OCI-LY7 (cell line): Measurements from ENCODE around the gene FGD3. TPM values are rescaled to one million over a fixed set of nuclear protein-coding genes. Genes with fewer than 3 reads are reported as not detected.

Experiments used
- BruUV-seq: library from RNA; stranded (reverse); fragments of 400-500 nt; replicated peaks from 2 replicates; lab custom pipeline; 2021; lab: Mats Ljungman, UMichigan
- CTCF ChIA-PET: fragments of 300-600 bp; sonication (Branson Sonifier 250); formaldehyde crosslinking; loops from one replicate; lab custom pipeline; 2022; ENCODE audit warnings: antibody characterized with exemption; ENCODE audit not compliant: unreplicated experiment; lab: Charles Lee
- POLR2A ChIA-PET: fragments of 300-600 bp; sonication (Branson Sonifier 250); formaldehyde crosslinking; loops from one replicate; lab custom pipeline; 2022; ENCODE audit warnings: antibody characterized with exemption; lab: Charles Lee
- DNase-seq: peaks from one replicate; pipeline ENCODE4 v3.0.0-alpha.2; 2015; ENCODE audit warnings: low spot score
- H2AFZ ChIP-seq: fragments of 200-600 bp; sonication (generic), shearing (Covaris generic); 2 replicates; pipeline ENCODE4 v1.6.1; 2014; ENCODE audit warnings: mild to moderate bottlenecking, antibody characterized with exemption, low read length, moderate library complexity
- H3K27ac ChIP-seq: fragments of 200-600 bp; sonication (generic); 2 replicates; pipeline ENCODE4 v1.5.1; 2014; ENCODE audit warnings: mixed run types, low read depth, mild to moderate bottlenecking, moderate library complexity, low read length, inconsistent platforms; ENCODE audit not compliant: poor library complexity, severe bottlenecking
- H3K36me3 ChIP-seq: fragments of 200-600 bp; sonication (generic); 2 replicates; pipeline ENCODE4 v1.6.1; 2014; ENCODE audit warnings: mild to moderate bottlenecking, antibody characterized with exemption, low read length, moderate library complexity, mixed read lengths; ENCODE audit not compliant: insufficient read depth
- H3K4me1 ChIP-seq: fragments of 200-600 bp; sonication (generic); 2 replicates; pipeline ENCODE4 v1.5.1; 2014; ENCODE audit warnings: mild to moderate bottlenecking, low read length; ENCODE audit not compliant: insufficient read depth, poor library complexity, severe bottlenecking
- H3K4me2 ChIP-seq: fragments of 200-600 bp; sonication (generic); 2 replicates; pipeline ENCODE4 v1.6.1; 2014; ENCODE audit warnings: mild to moderate bottlenecking, low read length
- H3K4me3 ChIP-seq: fragments of 200-600 bp; sonication (generic); 2 replicates; pipeline ENCODE4 v1.5.1; 2014; ENCODE audit warnings: mild to moderate bottlenecking, low read depth, low read length; ENCODE audit not compliant: poor library complexity, severe bottlenecking
- H3K79me2 ChIP-seq: fragments of 200-600 bp; sonication (generic); 2 replicates; pipeline ENCODE4 v1.6.1; 2016; ENCODE audit warnings: low read depth, mild to moderate bottlenecking, low read length, moderate library complexity, mixed read lengths; ENCODE audit not compliant: insufficient read depth
- H3K9me2 ChIP-seq: fragments of 200-600 bp; sonication (generic); 2 replicates; pipeline ENCODE4 v1.6.1; 2016; ENCODE audit warnings: mild to moderate bottlenecking, low read length, mixed read lengths; ENCODE audit not compliant: insufficient read depth
- H3K9me3 ChIP-seq: fragments of 200-600 bp; sonication (generic); 2 replicates; pipeline ENCODE4 v1.6.1; 2014; ENCODE audit warnings: mild to moderate bottlenecking, mixed run types, low read length, mixed read lengths
- H4K20me1 ChIP-seq: fragments of 200-600 bp; sonication (generic); 2 replicates; pipeline ENCODE4 v1.6.1; 2014; ENCODE audit warnings: mild to moderate bottlenecking, antibody characterized with exemption, low read length, moderate library complexity, mixed read lengths; ENCODE audit not compliant: insufficient read depth
- EZH2phosphoT487 ChIP-seq: fragments of 200-600 bp; sonication (generic); IDR thresholded peaks from 2 replicates; pipeline ENCODE4 v1.6.1; 2018; ENCODE audit warnings: low read depth, borderline replicate concordance, mild to moderate bottlenecking, mixed run types, antibody characterized with exemption, low read length, moderate library complexity, mixed read lengths
- intact Hi-C: fragments of 100-400 bp; cut with micrococcal nuclease; formaldehyde crosslinking; loops from one replicate; pipeline ENCODE4 v1.10.0; 2022; ENCODE audit not compliant: unreplicated experiment
- total RNA-seq, 2 experiments: library from RNA; depleted of rRNA in 1 of 2; stranded (reverse); fragments of >200 nt in 1 of 2; shearing (Covaris generic) in 1 of 2; gene quantifications; 2 replicates each; pipeline ENCODE4 v1.2.3, GENCODE V29; 2014 to 2022
- TF ChIP-seq, protein P1 (sequence below): fragments of 200-600 bp; sonication (generic); conservative IDR thresholded peaks from 2 replicates; pipeline ENCODE4 v1.5.1; 2014; ENCODE audit warnings: mild to moderate bottlenecking, antibody characterized with exemption, low read length, moderate library complexity, mixed read lengths

The FGD3 gene
- total RNA-seq, 2 experiments from 2014 or later = 22.1 to 22.9 TPM

DNA sequence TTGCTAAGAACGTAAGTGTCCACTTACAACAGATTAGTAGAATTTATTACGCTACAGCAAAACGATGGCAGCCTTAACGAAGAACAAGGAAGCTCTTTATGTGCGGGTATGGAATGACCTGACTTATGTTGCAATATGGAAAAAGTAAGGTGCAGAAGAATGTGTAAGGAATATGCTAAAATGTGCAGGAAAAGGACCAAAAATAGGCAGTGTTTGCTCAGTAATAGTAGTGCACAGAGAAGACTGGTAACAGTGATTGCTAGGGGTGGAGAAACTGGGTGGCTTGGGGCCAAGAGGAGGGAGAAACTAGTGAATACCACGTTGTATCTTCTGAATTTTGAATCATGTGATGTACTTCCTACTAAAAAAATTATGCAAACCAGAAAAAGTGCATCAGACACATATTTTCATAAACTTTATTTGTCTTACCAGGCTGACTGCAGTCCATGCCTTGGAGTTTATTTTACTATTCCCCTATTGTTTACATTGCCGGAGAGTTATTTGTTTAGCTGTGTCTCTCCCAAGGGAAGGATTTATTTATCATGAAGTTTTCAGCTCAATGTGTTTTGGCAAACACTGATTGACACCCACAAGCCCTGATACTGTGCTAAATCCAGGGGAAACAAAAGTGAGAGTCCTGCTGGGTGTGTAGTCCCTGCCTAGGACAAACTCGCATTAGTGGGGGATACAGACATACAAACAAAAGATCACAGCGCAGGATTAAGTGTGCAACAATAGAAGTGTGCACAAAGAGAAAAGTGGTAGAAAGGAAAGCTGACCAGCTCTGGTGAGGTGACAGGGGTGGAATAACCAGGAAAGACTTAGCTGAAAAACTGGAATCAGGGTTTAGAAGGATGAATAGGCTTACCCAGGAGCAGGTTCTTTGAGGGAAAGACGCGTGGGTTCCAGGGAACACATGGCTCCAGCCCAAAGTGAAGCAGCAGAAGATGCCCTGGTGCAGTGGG lies 35.5 kb upstream of the FGD3 start:
- Histone ChIP-seq H3K9me3 (no peaks in the 10 kb centered on the region), H3K4me3 (no peak overlapping the region), H3K36me3 (no peaks in the 10 kb centered on the region), H3K4me2 (no peak overlapping the region), H3K4me1 (no peaks in the 10 kb centered on the region), H2AFZ (no peak overlapping the region), H3K9me2 (no peaks in the 10 kb centered on the region), H3K79me2 (no peaks in the 10 kb centered on the region), H3K27ac (no peak overlapping the region), H4K20me1 (no peaks in the 10 kb centered on the region)
- no TSS peak for BruUV-seq
- intact Hi-C loops = no loop called here
- TF ChIP-seq, protein P1, sequence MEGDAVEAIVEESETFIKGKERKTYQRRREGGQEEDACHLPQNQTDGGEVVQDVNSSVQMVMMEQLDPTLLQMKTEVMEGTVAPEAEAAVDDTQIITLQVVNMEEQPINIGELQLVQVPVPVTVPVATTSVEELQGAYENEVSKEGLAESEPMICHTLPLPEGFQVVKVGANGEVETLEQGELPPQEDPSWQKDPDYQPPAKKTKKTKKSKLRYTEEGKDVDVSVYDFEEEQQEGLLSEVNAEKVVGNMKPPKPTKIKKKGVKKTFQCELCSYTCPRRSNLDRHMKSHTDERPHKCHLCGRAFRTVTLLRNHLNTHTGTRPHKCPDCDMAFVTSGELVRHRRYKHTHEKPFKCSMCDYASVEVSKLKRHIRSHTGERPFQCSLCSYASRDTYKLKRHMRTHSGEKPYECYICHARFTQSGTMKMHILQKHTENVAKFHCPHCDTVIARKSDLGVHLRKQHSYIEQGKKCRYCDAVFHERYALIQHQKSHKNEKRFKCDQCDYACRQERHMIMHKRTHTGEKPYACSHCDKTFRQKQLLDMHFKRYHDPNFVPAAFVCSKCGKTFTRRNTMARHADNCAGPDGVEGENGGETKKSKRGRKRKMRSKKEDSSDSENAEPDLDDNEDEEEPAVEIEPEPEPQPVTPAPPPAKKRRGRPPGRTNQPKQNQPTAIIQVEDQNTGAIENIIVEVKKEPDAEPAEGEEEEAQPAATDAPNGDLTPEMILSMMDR = no peak
- TF ChIP-seq EZH2phosphoT487 = no peak
- ChIA-PET CTCF (no interaction called here), POLR2A (no interaction called here)
- DNase-seq = no peak

DNA sequence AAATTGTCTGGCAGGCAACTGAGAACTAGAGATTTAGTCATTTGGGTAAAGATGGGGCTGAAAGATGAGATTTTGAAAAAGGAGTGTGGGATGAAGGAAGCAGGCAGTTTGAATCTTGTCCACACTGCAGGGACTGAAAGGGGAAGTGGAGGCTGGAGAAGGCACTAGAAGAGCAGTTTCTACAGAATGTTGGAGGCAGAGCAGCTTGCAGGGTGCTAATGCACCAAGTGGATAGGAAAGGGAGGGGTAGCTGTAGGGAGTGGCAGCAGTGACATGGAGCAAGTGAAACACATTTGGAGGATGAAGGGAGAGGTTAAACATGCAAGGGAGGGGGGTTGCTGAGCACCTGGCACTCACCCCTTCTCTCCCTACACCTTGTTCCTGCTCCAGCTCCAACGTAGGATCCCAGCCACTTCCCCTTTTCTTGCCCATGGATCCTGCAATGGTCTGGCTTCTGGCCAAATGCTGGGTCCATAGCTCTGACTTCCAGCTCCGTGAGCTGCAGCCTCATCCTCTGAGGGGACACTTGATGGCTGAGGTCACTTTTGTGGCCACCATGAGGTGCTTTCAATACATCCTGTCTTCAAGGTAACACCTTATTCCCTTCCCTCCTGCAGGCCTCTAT lies 30.0 kb upstream of the FGD3 start:
- Histone ChIP-seq H3K79me2 (no peaks in the 10 kb centered on the region), H3K4me2 (no peak overlapping the region), H2AFZ (no peak overlapping the region), H4K20me1 (no peaks in the 10 kb centered on the region), H3K4me3 (no peak overlapping the region), H3K27ac (no peak overlapping the region), H3K36me3 (no peaks in the 10 kb centered on the region), H3K9me3 (no peaks in the 10 kb centered on the region), H3K4me1 (peaks cover 3% of the 10 kb centered on the region), H3K9me2 (no peaks in the 10 kb centered on the region)
- intact Hi-C loops = no loop called here
- BruUV-seq = no TSS peak
- TF ChIP-seq, protein P1 = no peak
- TF ChIP-seq EZH2phosphoT487 = no peak
- ChIA-PET POLR2A (no interaction called here), CTCF (no interaction called here)
- DNase-seq = no peak
